ENCODE measurements around the gene CHN1.

The CHN1 gene

DNA sequence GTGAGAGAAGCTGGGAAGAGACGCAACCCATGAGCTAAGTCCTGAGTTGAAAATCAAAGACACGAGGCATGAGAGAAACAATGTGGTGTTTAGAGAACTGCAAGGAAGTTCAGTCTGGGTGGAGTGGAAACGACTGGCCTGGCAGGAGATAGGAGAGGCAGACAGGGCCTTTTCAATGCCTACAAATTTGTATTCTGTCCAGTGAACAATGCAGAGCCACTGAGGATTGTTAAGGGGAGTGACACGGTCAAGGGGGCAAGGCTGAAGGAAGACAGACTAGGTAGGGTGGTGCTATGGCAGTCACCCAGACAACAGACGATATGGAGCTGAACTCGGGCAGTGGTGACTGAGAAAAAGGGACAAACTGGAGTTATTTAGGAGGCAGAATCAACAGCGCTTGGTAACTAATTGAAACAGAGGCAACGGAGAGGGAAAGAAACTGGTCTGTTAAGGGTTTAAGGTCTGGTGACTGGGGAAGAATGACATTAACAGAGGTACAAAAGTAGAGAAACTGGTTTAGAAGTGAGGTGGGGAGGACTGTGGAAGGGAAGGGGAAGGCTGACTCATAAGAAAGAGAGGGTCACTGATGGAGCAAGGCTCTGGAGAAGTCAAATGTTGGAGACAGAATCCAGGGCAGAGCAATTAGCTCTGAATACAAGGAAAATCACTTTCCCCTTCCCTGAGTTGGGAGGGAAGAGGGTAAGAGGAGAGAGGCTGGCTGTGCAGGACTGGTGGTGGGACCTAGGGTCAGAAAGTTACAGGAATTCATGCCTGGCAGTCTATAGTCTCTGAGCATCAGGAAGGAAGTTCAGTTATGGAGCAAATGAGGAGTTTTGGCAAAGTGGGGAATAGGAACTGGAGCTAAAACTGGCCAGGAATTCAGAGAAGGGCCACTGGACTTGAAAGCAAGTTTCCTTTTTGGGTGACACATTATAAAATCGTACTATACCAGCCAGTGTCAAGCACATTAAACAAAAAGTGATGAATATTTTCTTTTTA is 177.5 kb downstream of the CHN1 start:
- H3K4me3 ChIP-seq, result no peak overlapping the region
- H3K27ac ChIP-seq, result peak overlapping the region in 1 of 2 donors; percentile 20
- TF ChIP-seq, protein P1, sequence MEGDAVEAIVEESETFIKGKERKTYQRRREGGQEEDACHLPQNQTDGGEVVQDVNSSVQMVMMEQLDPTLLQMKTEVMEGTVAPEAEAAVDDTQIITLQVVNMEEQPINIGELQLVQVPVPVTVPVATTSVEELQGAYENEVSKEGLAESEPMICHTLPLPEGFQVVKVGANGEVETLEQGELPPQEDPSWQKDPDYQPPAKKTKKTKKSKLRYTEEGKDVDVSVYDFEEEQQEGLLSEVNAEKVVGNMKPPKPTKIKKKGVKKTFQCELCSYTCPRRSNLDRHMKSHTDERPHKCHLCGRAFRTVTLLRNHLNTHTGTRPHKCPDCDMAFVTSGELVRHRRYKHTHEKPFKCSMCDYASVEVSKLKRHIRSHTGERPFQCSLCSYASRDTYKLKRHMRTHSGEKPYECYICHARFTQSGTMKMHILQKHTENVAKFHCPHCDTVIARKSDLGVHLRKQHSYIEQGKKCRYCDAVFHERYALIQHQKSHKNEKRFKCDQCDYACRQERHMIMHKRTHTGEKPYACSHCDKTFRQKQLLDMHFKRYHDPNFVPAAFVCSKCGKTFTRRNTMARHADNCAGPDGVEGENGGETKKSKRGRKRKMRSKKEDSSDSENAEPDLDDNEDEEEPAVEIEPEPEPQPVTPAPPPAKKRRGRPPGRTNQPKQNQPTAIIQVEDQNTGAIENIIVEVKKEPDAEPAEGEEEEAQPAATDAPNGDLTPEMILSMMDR (IDR thresholded peaks at IDR 0.05), result no peak

DNA sequence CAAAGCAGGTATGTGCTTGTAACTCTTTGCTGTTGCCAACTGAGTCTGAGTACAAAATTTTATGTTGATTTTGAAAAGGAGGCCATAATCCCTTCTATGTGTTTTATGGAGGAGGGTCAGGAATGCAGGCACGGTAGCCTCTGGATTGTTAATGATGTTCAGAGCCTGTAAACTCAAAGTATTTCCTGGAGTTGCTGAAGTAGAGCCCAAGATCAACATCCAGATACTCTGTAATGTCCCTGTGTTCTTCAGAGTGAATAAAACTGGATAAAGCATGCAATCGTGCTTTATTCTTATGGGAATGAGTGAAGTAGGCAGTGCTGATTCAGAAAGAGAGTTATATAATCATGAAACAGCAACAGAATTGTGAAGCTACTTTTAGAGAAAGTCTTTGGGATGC is 179.1 kb downstream of the CHN1 start:
- Histone ChIP-seq H3K27ac (no peak overlapping the region), H3K4me3 (no peak overlapping the region)
- TF ChIP-seq, protein P1 (IDR thresholded peaks at IDR 0.05), result no peak
- no peak for DNase-seq (ENCODE audit: low spot score)

More for the DNA sequence above, 177.5 kb downstream of the CHN1 start:
- DNase-seq (ENCODE audit: low spot score), result no peak

DNA sequence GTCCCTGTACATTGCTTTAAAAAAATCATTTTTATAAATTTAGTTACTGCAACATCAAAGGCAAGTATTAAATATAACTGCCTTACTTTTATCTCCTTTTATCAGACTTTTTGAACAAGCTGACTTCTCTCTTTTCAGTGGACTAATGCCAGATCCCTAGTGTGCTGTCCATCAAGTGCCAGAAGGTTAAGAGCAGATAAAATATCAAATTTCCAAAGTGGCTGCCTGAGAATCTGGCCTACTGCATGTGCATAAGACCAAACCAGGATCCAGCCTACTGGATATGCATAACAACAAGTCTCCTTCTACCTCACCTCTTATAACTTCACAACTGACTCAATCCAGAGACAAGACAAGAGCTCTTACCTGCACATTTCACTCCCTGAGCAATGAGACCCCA is 181.1 kb downstream of the CHN1 start:
- H3K4me3 ChIP-seq, result no peak overlapping the region
- TF ChIP-seq, protein P1 (IDR thresholded peaks at IDR 0.05), result no peak
- DNase-seq (ENCODE audit: low spot score), result no peak
- no peak overlapping the region for H3K27ac ChIP-seq

DNA sequence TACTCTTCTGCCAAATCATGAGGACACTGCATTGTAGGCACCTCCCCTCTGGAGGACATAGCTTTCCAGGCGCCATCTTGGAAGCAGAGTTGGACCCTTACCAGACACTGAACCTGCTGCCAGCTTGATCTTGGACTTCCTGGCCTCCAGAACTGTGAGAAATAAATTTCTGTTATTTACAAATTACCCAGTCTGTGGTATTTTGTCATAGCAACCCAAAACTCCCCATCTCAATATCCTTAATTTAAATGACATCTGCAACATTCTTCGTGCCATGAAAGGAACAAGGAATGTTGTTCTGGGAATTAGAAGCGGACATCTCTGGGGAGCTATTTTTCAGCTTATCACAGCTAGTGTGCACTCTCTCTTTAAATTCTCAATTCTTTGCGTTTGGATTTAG is 183.6 kb downstream of the CHN1 start:
- Histone ChIP-seq H3K4me3 (no peak overlapping the region), H3K27ac (no peak overlapping the region)
- no peak for DNase-seq (ENCODE audit: low spot score)
- TF ChIP-seq, protein P1 (IDR thresholded peaks at IDR 0.05), result no peak

DNA sequence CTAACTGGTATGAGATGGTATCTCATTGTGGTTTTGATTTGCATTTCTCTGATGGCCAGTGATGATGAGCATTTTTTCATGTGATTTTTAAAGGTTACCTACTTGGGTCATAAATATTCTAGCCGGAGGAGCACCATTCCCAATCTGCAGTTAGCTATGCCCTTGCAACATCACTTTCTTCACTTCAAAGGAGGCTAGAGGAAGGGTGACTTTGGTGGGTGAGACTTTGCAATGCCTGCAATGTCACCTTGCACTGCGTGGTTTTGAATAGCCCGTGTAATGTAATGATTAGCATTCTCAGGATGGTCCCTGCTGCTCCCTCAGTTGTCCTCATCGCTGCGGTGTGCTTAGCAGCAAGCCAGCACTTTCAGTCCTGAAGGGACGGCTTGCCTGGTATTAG is 184.8 kb downstream of the CHN1 start:
- Histone ChIP-seq H3K27ac (no peak overlapping the region), H3K4me3 (no peak overlapping the region)
- no peak for DNase-seq (ENCODE audit: low spot score)
- TF ChIP-seq, protein P1 (IDR thresholded peaks at IDR 0.05), result no peak

DNA sequence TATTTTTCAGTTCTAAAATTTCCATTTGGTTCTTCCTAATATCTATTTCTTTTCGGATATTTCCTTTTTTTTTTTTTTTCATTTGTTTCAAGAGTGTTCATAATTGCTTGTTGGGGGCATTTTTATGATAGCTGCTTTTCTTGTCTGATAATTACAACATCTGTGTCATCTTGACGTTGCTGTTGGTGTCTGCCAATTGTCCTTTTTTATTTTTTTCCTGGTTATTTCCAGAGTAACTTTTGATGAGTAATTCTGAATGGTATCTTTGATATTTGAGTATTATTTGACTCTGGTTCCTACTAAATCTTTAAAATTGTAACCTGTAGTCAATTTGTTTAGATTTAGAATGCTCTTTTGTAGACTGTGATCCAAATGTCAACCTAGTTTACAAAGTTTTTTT is 189.7 kb downstream of the CHN1 start:
- DNase-seq (ENCODE audit: low spot score), result no peak
- H3K4me3 ChIP-seq, result no peak overlapping the region
- H3K27ac ChIP-seq, result no peak overlapping the region
- TF ChIP-seq, protein P1 (IDR thresholded peaks at IDR 0.05), result no peak

DNA sequence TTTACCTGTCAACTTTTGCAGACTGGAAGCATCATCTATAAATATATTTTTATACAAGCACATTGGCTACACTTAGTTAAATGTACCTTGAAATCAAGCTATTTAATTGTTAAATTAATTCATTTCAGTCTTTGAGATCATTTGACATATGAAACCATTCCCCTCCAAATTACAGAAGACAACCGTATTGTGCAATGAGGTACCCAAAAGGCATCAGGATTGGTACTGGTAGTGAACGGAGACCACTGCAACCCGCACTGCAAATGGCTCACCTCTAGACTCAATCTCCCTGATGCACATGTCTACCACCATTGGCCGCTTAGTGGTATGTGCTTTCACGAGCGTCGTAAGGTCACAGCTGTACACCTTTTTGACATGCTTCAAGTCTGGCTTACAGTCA is 193.1 kb downstream of the CHN1 start:
- no peak overlapping the region for H3K27ac ChIP-seq
- TF ChIP-seq, protein P1 (IDR thresholded peaks at IDR 0.05), result no peak
- no peak overlapping the region for H3K4me3 ChIP-seq
- DNase-seq (ENCODE audit: low spot score), result no peak
